Limb (tissue), 2 donors: ENCODE results near the gene TPMT.

Experiments used
- DNase-seq, 2 donors: peaks; one replicate each; pipeline ENCODE4 v3.0.0-alpha.2; 2016; ENCODE audit errors: extremely low spot score in 2 of 2

The TPMT gene

GRCh38 chr6:18117136-18117535 lies 37.7 kb downstream of the TPMT start:
- DNase-seq = no peak

DNA sequence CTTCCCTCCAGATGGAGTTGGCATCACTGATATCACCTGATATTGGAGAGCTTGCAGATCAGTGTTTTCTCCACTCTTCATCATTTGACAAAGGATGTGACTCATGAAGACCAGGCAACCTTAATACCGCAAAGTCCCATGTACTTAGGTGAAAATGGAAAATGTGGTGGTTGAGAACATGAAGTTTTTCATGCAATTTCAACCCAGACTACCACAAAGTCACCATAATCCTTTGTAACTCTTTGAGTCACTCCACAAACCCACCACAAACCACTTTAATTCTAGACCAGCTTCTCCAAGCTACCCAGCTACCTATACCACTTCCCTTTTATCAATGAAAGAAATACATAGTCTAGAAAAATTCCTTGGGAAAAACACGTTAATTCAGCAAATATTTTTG lies 39.5 kb downstream of the TPMT start:
- no peak for DNase-seq

DNA sequence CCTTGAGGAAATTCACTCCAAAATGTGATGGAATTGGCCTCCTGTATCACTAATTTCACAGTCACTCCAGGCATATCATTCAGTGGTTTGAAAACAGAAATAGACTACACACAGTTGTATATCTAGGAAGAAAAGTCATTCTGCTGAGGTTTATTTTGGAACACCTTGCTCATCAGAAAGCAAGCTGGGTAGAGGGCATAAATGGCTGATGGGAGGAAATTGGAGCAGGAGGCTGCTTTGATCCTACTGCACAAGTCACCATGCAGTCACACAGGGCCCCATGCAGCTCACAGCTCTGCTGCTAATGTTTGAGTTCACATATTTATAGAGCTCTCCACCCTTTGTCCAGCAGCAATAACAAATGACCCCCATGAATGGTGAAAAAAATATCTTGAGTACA lies 44.7 kb downstream of the TPMT start:
- no peak for DNase-seq

DNA sequence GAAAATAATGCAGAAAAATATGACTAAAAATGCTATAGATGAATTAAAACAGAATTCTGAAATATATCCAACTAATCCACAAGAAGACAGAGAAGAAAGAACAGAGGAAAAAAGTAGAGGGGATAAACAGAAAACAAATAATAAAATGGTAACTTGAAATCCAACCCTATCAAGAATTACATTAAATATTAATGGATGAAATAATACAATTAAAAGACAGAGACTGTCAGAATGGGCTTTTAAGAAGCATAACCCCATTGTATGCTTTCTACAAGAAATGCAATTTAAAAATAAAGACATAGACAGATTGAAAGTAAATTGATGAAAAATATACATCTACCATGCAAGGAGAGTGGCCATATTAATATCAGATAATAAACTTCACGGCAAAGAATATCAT lies 47.8 kb downstream of the TPMT start:
- DNase-seq = no peak

DNA sequence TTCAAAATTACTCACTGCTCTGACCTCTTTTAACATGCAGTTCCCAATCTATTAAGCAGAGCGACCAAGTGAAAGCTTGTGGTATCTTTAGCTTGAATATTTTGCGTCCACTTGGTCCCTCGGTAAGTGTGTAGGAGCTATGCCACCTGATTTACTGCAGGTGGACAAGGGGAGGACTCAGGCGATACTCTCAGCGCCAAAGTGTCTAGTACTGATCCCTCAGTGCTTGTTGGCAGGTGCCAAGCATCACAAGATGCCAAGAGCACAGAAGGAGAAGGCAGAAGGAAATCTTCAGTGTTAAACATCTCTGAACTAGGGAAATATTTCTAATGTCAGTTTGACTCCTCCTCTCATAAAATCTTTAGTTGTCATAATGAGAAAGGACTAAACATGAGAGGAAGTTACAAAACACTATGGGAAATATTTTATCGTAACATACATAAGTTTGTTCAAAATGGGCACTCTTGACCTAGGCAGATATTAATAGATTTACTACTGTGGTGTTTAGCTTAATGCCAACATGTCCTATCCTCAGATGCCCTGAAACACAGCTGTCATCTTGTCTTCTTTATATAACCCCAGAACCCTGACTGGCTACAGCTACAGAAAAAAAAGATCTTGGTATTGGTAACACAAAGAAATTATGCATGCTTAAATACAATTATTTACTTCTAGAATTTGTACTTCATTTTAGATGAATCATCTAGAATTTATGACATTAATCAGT lies 51.9 kb downstream of the TPMT start:
- no peak for DNase-seq

DNA sequence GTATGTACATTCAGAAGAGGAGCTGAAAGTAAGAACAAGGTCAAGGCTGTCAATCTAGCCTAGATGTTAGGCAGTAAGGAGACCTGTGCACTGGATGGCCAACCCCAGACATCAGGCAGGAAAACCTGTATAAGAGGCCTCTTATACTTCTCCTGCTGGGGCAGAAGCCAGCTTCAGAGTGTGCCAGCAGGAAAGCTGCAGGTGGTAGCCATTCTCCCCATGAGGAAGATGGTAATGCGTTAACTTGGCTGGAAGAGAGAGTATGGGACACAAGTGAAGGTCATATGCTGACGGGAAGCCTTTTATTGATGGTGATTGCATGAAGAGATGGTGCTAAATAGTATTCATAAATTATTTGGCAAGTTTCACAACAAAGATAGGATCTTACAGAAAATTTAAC lies 53.0 kb downstream of the TPMT start:
- no peak for DNase-seq

- no peak for DNase-seq
Measured at GRCh38 chr6:18101271-18101670, 53.6 kb downstream of the TPMT start.

- DNase-seq = no peak
Measured at GRCh38 chr6:18100296-18100695, 54.6 kb downstream of the TPMT start.

GRCh38 chr6:18099511-18099910 lies 55.4 kb downstream of the TPMT start:
- DNase-seq = no peak

- no peak for DNase-seq
Measured at GRCh38 chr6:18096423-18096822, 58.5 kb downstream of the TPMT start.

GRCh38 chr6:18091382-18091781 lies 63.5 kb downstream of the TPMT start:
- DNase-seq = no peak

- no peak for DNase-seq
Measured at GRCh38 chr6:18090349-18090786, 64.5 kb downstream of the TPMT start.

DNA sequence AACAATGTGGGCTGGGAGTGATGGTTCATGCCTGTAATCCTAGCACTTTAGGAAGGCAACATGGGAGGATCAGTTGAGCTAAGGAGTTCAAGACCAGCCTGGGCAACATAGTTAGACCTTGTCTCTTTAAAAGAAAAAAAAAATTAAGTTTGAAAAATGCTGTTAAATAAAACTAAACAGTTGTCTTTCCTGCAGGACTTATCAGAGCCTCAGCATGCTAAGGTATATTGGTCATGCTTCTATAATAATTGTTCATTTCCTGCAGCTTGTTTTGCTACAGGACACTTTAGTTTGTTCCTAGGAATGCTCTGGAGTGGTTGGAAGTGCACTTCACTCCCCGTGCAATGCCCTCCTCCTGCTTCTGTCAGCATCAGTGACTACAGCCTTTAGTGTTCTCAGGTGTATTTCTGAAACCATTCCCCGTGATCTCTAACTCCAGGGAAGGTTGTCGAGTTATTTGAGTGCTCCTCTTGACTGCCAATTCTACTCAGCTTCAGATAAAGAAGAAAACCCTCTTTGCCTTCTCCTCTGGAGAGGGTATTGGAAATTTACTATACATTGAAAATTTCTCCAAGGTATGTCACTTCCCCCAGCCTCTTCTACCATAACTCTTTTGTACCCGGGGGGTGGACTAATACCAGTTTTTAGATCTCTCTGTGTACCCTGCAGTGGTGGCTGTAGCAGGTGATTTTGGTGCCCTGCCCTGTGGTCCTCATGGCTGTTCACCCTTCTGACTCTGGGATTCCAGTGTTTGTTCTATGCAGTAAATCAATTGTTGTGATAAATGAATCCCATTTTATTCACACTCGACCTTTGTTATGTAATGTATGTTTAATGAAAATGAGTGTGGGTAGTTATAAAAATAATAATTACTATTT lies 66.2 kb downstream of the TPMT start:
- DNase-seq = no peak

DNA sequence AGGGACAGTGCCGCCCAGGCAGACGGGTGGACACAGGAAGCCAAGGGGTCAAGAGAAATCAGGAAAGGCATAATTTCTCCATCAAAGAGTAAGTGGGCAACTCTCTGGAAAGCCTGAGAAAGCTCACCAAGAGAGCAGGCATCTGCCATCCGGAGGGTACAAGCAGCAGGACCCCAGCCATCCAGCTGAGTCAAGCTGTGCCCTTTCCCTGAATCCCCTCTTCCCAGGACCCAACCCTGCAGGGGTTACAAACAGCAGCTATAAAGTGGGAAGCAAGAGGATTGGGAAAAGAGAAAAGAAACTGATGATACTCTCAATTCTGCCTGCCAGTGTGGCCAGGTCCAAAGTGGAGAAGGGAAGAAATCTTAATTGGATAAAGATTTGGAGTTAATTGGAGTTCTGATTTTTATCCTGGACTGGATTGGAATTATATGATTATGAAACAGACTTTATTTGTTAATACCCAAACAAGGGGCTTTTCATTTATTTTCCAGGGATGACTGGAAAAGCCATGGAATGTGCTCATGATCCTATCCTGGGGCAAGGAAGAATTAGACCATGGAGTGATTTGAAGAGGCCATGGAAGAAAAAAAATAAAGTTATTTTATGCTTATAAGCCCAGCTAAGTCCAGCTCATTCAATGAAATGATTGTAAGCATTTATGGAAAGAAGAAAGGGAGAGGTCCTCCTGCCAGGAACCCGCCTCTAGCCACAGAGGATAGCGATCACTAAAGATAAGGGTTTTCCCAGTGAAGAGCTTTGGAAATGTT lies 67.3 kb downstream of the TPMT start:
- no peak for DNase-seq

DNA sequence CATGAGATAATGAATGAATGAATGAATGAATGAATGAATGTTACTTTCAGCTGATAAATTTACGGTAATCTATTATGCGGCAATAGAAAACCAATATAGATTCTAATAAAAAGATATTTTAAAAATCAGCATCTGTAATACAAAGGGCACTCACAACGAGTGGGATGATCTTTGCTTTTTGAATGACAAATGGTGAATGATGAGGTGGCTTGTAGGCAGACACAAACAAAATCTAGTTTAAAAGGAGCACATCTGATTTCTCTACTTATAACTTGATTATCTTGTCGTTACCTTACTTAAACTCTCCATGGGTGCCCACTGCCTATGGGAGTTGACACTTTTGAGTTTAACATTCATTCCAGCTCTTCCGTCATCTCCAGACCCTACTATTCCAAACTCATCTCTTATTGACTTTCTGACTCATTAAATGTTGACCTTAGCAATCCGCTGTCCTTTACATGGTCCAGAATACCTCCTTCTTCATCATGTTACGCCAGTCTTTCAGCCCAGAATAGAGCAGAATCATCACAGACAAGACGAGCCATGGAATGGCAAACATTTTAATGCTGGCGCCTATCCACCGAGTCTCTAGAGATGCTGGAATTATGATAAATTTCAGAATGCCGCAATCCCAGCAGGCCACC lies 73.7 kb downstream of the TPMT start:
- no peak for DNase-seq

DNA sequence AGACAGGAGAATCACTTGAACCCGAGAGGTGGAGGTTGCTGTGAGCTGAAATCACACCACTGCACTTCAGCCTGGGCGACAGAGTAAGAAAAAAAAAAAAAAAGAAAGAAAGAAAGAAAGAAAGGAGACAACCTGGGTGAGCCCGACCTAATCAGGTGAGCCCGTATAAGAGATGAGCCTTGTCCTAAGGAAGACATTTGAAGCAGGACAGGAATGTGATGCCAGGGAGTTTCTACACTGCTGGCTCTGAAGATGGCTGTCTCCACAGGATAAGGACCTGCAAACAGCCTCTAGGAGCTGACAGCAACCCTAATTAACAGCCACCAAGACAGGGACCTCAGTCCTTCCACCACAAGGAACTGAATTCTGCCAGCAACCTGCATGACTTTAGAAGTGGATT lies 74.3 kb downstream of the TPMT start:
- DNase-seq = no peak

GRCh38 chr6:18078866-18079265 lies 76.0 kb downstream of the TPMT start:
- no peak for DNase-seq
